Measurements from ENCODE around the gene VDAC1.

GRCh38 chr5:133977858-133978257 lies 26.9 kb downstream of the VDAC1 start:
- no peak for TF ChIP-seq CTCF (IDR thresholded peaks at IDR 0.05)
- TF ChIP-seq POLR2A (IDR thresholded peaks at IDR 0.05): no peak

All from body of pancreas (tissue), 4 donors.